GM23338 (cell line): Measurements from ENCODE around the gene COX6B1. TPM values are rescaled to one million over a fixed set of nuclear protein-coding genes. Genes with fewer than 3 reads are reported as not detected.

Experiments used
- polyA plus RNA-seq: library from polyadenylated mRNA; unstranded; fragments of >200 nt; fragmentation: Nextera tagmentation; extraction: Ambion mirVana; gene quantifications from 2 replicates; pipeline ENCODE4 v1.2.1, GENCODE V29; 2016
- total RNA-seq: library from RNA; depleted of rRNA; stranded (reverse); fragments of >200 nt; shearing (Covaris generic); gene quantifications from 2 replicates; pipeline ENCODE4 v1.2.3, GENCODE V29; 2014; rRNA removed

The COX6B1 gene
- total and polyA plus RNA-seq, 2 experiments from 2014 or later, result 564 to 1,532 TPM

Other genes starting within 250 kb of the COX6B1 start
- not detected in 2 replicates for gene FFAR2, start 200.1 kb upstream of the COX6B1 start, total RNA-seq
- gene FFAR2, start 200.1 kb upstream of the COX6B1 start, polyA plus RNA-seq, result not detected in 2 replicates
- not detected in 2 replicates for gene KRTDAP, start 157.9 kb upstream of the COX6B1 start, total RNA-seq
- gene KRTDAP, start 157.9 kb upstream of the COX6B1 start, polyA plus RNA-seq, result 1.6 and 2.7 TPM in 2 replicates
- 259 and 276 TPM in 2 replicates for gene DMKN, start 134.7 kb upstream of the COX6B1 start, total RNA-seq
- 569 and 615 TPM in 2 replicates for gene DMKN, start 134.7 kb upstream of the COX6B1 start, polyA plus RNA-seq
- not detected in 2 replicates for gene SBSN, start 120.0 kb upstream of the COX6B1 start, total RNA-seq
- gene SBSN, start 120.0 kb upstream of the COX6B1 start, polyA plus RNA-seq, result 0.39 and 0.42 TPM in 2 replicates
- not detected in 2 replicates for gene GAPDHS, start 114.9 kb upstream of the COX6B1 start, total RNA-seq
- gene GAPDHS, start 114.9 kb upstream of the COX6B1 start, polyA plus RNA-seq, result 0.21 TPM in 1 of 2 replicates, not detected in the other
- gene TMEM147, start 102.7 kb upstream of the COX6B1 start, total RNA-seq, result 164 and 170 TPM in 2 replicates
- 272 TPM in 2 replicates for gene TMEM147, start 102.7 kb upstream of the COX6B1 start, polyA plus RNA-seq
- 0.62 and 0.63 TPM in 2 replicates for gene ATP4A, start 84.7 kb upstream of the COX6B1 start, total RNA-seq
- gene ATP4A, start 84.7 kb upstream of the COX6B1 start, polyA plus RNA-seq, result 0.61 and 1.0 TPM in 2 replicates
- gene PMIS2, start 62.1 kb upstream of the COX6B1 start, total RNA-seq, result not detected in 2 replicates
- gene PMIS2, start 62.1 kb upstream of the COX6B1 start, polyA plus RNA-seq, result not detected in 2 replicates
- 17.9 and 21.9 TPM in 2 replicates for gene HAUS5, start 35.6 kb upstream of the COX6B1 start, total RNA-seq
- gene HAUS5, start 35.6 kb upstream of the COX6B1 start, polyA plus RNA-seq, result 22.3 and 23.2 TPM in 2 replicates
- 58.3 and 74.7 TPM in 2 replicates for gene RBM42, start 19.3 kb upstream of the COX6B1 start, total RNA-seq
- gene RBM42, start 19.3 kb upstream of the COX6B1 start, polyA plus RNA-seq, result 78.2 and 82.9 TPM in 2 replicates
- gene ETV2, start 6.6 kb upstream of the COX6B1 start, total RNA-seq, result 0.87 TPM in 1 of 2 replicates, not detected in the other
- gene ETV2, start 6.6 kb upstream of the COX6B1 start, polyA plus RNA-seq, result 1.5 and 1.7 TPM in 2 replicates
- 0.42 TPM in 1 of 2 replicates, not detected in the other for gene UPK1A, start 18.2 kb downstream of the COX6B1 start, total RNA-seq
- 1.0 and 1.5 TPM in 2 replicates for gene UPK1A, start 18.2 kb downstream of the COX6B1 start, polyA plus RNA-seq
- gene ZBTB32, start 56.2 kb downstream of the COX6B1 start, total RNA-seq, result 1.8 TPM in 1 of 2 replicates, not detected in the other
- 0.45 and 0.65 TPM in 2 replicates for gene ZBTB32, start 56.2 kb downstream of the COX6B1 start, polyA plus RNA-seq
- 36.2 and 49.8 TPM in 2 replicates for gene KMT2B, start 69.7 kb downstream of the COX6B1 start, total RNA-seq
- 15.5 and 15.8 TPM in 2 replicates for gene KMT2B, start 69.7 kb downstream of the COX6B1 start, polyA plus RNA-seq
- gene IGFLR1, start 94.1 kb downstream of the COX6B1 start, total RNA-seq, result 7.8 and 14.4 TPM in 2 replicates
- gene IGFLR1, start 94.1 kb downstream of the COX6B1 start, polyA plus RNA-seq, result 17.8 and 18.1 TPM in 2 replicates
- gene U2AF1L4, start 97.1 kb downstream of the COX6B1 start, total RNA-seq, result 13.1 and 14.3 TPM in 2 replicates
- gene U2AF1L4, start 97.1 kb downstream of the COX6B1 start, polyA plus RNA-seq, result 20.0 and 23.7 TPM in 2 replicates
- gene PSENEN, start 97.3 kb downstream of the COX6B1 start, total RNA-seq, result 18.5 and 20.6 TPM in 2 replicates
- 175 and 197 TPM in 2 replicates for gene PSENEN, start 97.3 kb downstream of the COX6B1 start, polyA plus RNA-seq
- gene LIN37, start 100.3 kb downstream of the COX6B1 start, total RNA-seq, result 6.8 and 7.1 TPM in 2 replicates
- gene LIN37, start 100.3 kb downstream of the COX6B1 start, polyA plus RNA-seq, result 4.3 and 8.3 TPM in 2 replicates
- gene HSPB6, start 108.7 kb downstream of the COX6B1 start, total RNA-seq, result 0.27 and 0.87 TPM in 2 replicates
- gene HSPB6, start 108.7 kb downstream of the COX6B1 start, polyA plus RNA-seq, result 3.2 and 3.9 TPM in 2 replicates
- gene PROSER3, start 109.9 kb downstream of the COX6B1 start, total RNA-seq, result 14.7 and 28.0 TPM in 2 replicates
- gene PROSER3, start 109.9 kb downstream of the COX6B1 start, polyA plus RNA-seq, result 21.8 and 24.1 TPM in 2 replicates
- 17.7 and 22.1 TPM in 2 replicates for gene ARHGAP33, start 127.2 kb downstream of the COX6B1 start, total RNA-seq
- 10.3 and 11.6 TPM in 2 replicates for gene ARHGAP33, start 127.2 kb downstream of the COX6B1 start, polyA plus RNA-seq
- not detected in 2 replicates for gene PRODH2, start 164.5 kb downstream of the COX6B1 start, total RNA-seq
- gene PRODH2, start 164.5 kb downstream of the COX6B1 start, polyA plus RNA-seq, result not detected in 2 replicates
- 0.58 and 1.0 TPM in 2 replicates for gene NPHS1, start 204.2 kb downstream of the COX6B1 start, total RNA-seq
- gene NPHS1, start 204.2 kb downstream of the COX6B1 start, polyA plus RNA-seq, result 0.47 and 1.3 TPM in 2 replicates
- gene KIRREL2, start 208.6 kb downstream of the COX6B1 start, total RNA-seq, result 9.9 and 13.1 TPM in 2 replicates
- 3.6 and 3.8 TPM in 2 replicates for gene KIRREL2, start 208.6 kb downstream of the COX6B1 start, polyA plus RNA-seq
- 28.2 and 30.2 TPM in 2 replicates for gene APLP1, start 220.3 kb downstream of the COX6B1 start, total RNA-seq
- 36.0 and 39.0 TPM in 2 replicates for gene APLP1, start 220.3 kb downstream of the COX6B1 start, polyA plus RNA-seq